K562 (cell line): ENCODE results near the gene UNC13C. TPM values are rescaled to one million over a fixed set of nuclear protein-coding genes. Genes with fewer than 3 reads are reported as not detected.

Source experiments
- ATAC-seq: fragments of 200-7000 bp; cut with Tn5 transposase; 3 replicates; pipeline ENCODE4 v1.9.1; 2020; ENCODE audit warnings: moderate library complexity
- Bru-seq: library from RNA; stranded (reverse); fragments of 400-500 nt; gene quantifications from one replicate; lab custom pipeline; 2021; lab: Mats Ljungman, UMichigan
- BruChase-seq, 2 experiments: library from RNA; stranded (reverse); fragments of 400-500 nt; gene quantifications; one replicate each; lab custom pipeline; 2021; lab: Mats Ljungman, UMichigan
- BruUV-seq: library from RNA; stranded (reverse); fragments of 400-500 nt; replicated peaks from 2 replicates; lab custom pipeline; 2021; lab: Mats Ljungman, UMichigan
- CTCF ChIA-PET: fragments of 300-600 bp; formaldehyde crosslinking; extraction: SDS; loops from one replicate; lab custom pipeline; 2021; ENCODE audit warnings: low intra/inter-chr PET ratio; lab: Yijun Ruan, JAX
- POLR2A ChIA-PET: fragments of 300-600, 350-650 bp; sonication (Branson Sonifier 250); formaldehyde crosslinking; extraction: SDS; loops from one replicate; lab custom pipeline; 2021; ENCODE audit warnings: antibody characterized with exemption, inconsistent platforms; lab: Yijun Ruan, JAX
- DNase-seq, 4 experiments: peaks; one replicate each; pipeline versions ENCODE4 v3.0.0 to v3.0.0-alpha.2; 2011 to 2018; ENCODE audit warnings: low spot score in 3 of 4, mixed read lengths in 3 of 4; ENCODE audit errors: extremely low read depth in 1 of 4
- FAIRE-seq: peaks from 2 replicates; lab custom pipeline; 2011; peaks lifted over from hg19 to GRCh38; lab: Jason Lieb, UNC
- H2AFZ ChIP-seq: 2 replicates; pipeline ENCODE4 v1.6.0; 2011; ENCODE audit warnings: low read depth, low read length, control low read depth, inconsistent platforms
- H3K27ac ChIP-seq: fragments of 200-600 bp; 3 replicates; pipeline ENCODE4 v1.8.0; 2011; ENCODE audit warnings: low read depth, mild to moderate bottlenecking, control low read depth, inconsistent platforms, low read length, moderate library complexity, mixed read lengths; ENCODE audit errors: extremely low read depth
- H3K27me3 ChIP-seq, 2 experiments: fragments of 300-600 bp in 1 of 2; 2 replicates in 1 of 2; 3 replicates in 1 of 2; pipeline versions ENCODE4 v1.6.0 to v1.8.0; 2011; ENCODE audit warnings: inconsistent platforms in 2 of 2, low read length in 2 of 2, mild to moderate bottlenecking in 1 of 2, mixed read lengths in 1 of 2, moderate library complexity in 1 of 2; ENCODE audit not compliant: control insufficient read depth in 2 of 2, insufficient read depth in 2 of 2
- H3K36me3 ChIP-seq: fragments of 300-600 bp; 3 replicates; pipeline ENCODE4 v1.8.0; 2011; ENCODE audit warnings: mild to moderate bottlenecking, low read length, inconsistent platforms; ENCODE audit not compliant: control insufficient read depth, insufficient read depth
- H3K4me1 ChIP-seq, 2 experiments: fragments of 200-600 bp in 1 of 2; replicated peaks in 1 of 2; 2 replicates in 1 of 2; 3 replicates in 1 of 2; pipeline versions ENCODE4 v1.5.1 to v1.8.0; 2011; ENCODE audit warnings: inconsistent platforms in 2 of 2, low read length in 2 of 2, mild to moderate bottlenecking in 1 of 2, mixed read lengths in 1 of 2, moderate library complexity in 1 of 2; ENCODE audit not compliant: control insufficient read depth in 2 of 2, insufficient read depth in 2 of 2
- H3K4me2 ChIP-seq: 2 replicates; pipeline ENCODE4 v1.6.1; 2011; ENCODE audit warnings: low read length, control low read depth, inconsistent platforms, mixed read lengths; ENCODE audit not compliant: insufficient read depth
- H3K4me3 ChIP-seq: fragments of 200-600 bp; sonication (generic), shearing (Covaris generic); 2 replicates; pipeline ENCODE4 v1.5.1; 2016; ENCODE audit warnings: control low read depth, inconsistent platforms
- H3K79me2 ChIP-seq: fragments of 200-600 bp; 3 replicates; pipeline ENCODE4 v1.8.0; 2011; ENCODE audit warnings: low read length, inconsistent platforms; ENCODE audit not compliant: control insufficient read depth, insufficient read depth
- H3K9ac ChIP-seq, 2 experiments: 2 replicates each; pipeline versions ENCODE4 v1.6.0 to v1.6.1; 2011; ENCODE audit warnings: low read depth in 2 of 2, low read length in 2 of 2, control low read depth in 1 of 2, inconsistent platforms in 1 of 2, mild to moderate bottlenecking in 1 of 2, mixed read lengths in 1 of 2; ENCODE audit not compliant: insufficient read depth in 1 of 2
- H3K9me1 ChIP-seq: one replicate; pipeline ENCODE4 v1.6.0; 2011; ENCODE audit warnings: inconsistent platforms, mild to moderate bottlenecking, low read length, moderate library complexity; ENCODE audit not compliant: control insufficient read depth, insufficient read depth
- H3K9me3 ChIP-seq: replicated peaks from 2 replicates; pipeline ENCODE4 v1.5.1; 2011; ENCODE audit warnings: low read depth, low read length, inconsistent platforms; ENCODE audit not compliant: control insufficient read depth, insufficient read depth
- H4K20me1 ChIP-seq: replicated peaks from 2 replicates; pipeline ENCODE4 v1.6.1; 2011; ENCODE audit warnings: low read length, inconsistent platforms, mixed read lengths; ENCODE audit not compliant: control insufficient read depth, insufficient read depth
- ARID2 ChIP-seq: fragments of 450-650 bp; IDR thresholded peaks from 2 replicates; pipeline ENCODE4 v1.6.1; 2017; ENCODE audit warnings: antibody characterized with exemption, mild to moderate bottlenecking
- BRCA1 ChIP-seq, 2 experiments: fragments of 450-650 bp in 1 of 2; sonication (generic) in 1 of 2; formaldehyde crosslinking in 1 of 2; IDR thresholded peaks; 2 replicates each; pipeline versions ENCODE4 v1.5.0 to v1.6.1; 2017 to 2020; ENCODE audit warnings: mild to moderate bottlenecking in 1 of 2, missing genetic modification reagents in 1 of 2
- CBFA2T3 ChIP-seq: fragments of 450-650 bp; IDR thresholded peaks from 2 replicates; pipeline ENCODE4 v1.6.1; 2017
- FOS ChIP-seq: IDR thresholded peaks from 3 replicates; pipeline ENCODE4 v1.6.1; 2011; ENCODE audit not compliant: insufficient read length; ENCODE audit errors: extremely low read depth
- HMGN3 ChIP-seq: IDR thresholded peaks from 2 replicates; pipeline ENCODE4 v1.6.1; 2011; ENCODE audit warnings: borderline replicate concordance, low read depth, mild to moderate bottlenecking, mixed read lengths, low read length; ENCODE audit not compliant: insufficient read length; ENCODE audit errors: extremely low read depth
- MAFK ChIP-seq: IDR thresholded peaks from 2 replicates; pipeline ENCODE4 v1.6.1; 2011; ENCODE audit warnings: low read length, improper control_type of control experiment
- NCOA1 ChIP-seq: fragments of 450-650 bp; IDR thresholded peaks from 2 replicates; pipeline ENCODE4 v1.6.1; 2016; ENCODE audit warnings: low read depth
- SREBF1 ChIP-seq: fragments of 150-350 bp; IDR thresholded peaks from 2 replicates; pipeline ENCODE4 v1.6.1; 2014; ENCODE audit warnings: antibody characterized with exemption, low read depth, low read length, borderline replicate concordance
- TEAD4 ChIP-seq, 2 experiments: sonication (generic) in 1 of 2; formaldehyde crosslinking in 1 of 2; IDR thresholded peaks; 2 replicates each; pipeline versions ENCODE4 v1.6.1 to v1.8.0; 2012 to 2022; ENCODE audit warnings: borderline replicate concordance in 1 of 2, inconsistent platforms in 1 of 2, low read length in 1 of 2, mild to moderate bottlenecking in 1 of 2, missing genetic modification reagents in 1 of 2
- ZBTB1 ChIP-seq: sonication (generic); formaldehyde crosslinking; IDR thresholded peaks from 2 replicates; pipeline ENCODE4 v1.8.1; 2023; ENCODE audit warnings: missing genetic modification reagents, low read depth, mild to moderate bottlenecking, borderline replicate concordance
- ZNF124 ChIP-seq: sonication (generic); formaldehyde crosslinking; IDR thresholded peaks from 2 replicates; pipeline ENCODE4 v1.8.1; 2022; ENCODE audit warnings: missing genetic modification reagents
- ZNF24 ChIP-seq: fragments of 450-650 bp; IDR thresholded peaks from 2 replicates; pipeline ENCODE4 v1.6.1; 2016
- ZNF347 ChIP-seq: fragments of 450-650 bp; formaldehyde crosslinking; IDR thresholded peaks from 2 replicates; pipeline ENCODE4 v1.4.0; 2020; ENCODE audit warnings: low read depth, mild to moderate bottlenecking, moderate library complexity
- ZNF551 ChIP-seq: fragments of 250-450 bp; sonication (Bioruptor Pico); IDR thresholded peaks from 2 replicates; pipeline ENCODE4 v1.5.0; 2021; ENCODE audit warnings: mild to moderate bottlenecking, moderate library complexity
- WGBS: fragments of 100-300 bp; shearing (Covaris generic); methylation state at CpG from one replicate; pipeline ENCODE4 v1.1.6; 2016; ENCODE audit warnings: low coverage, mixed read lengths; ENCODE audit not compliant: insufficient coverage; ENCODE audit errors: missing lambda C conversion rate; 5-methylcytosine and 5-hydroxymethylcytosine counted together
- in situ Hi-C: fragments of 300-500 bp; cut with MboI; formaldehyde crosslinking; loops from 4 replicates; pipeline ENCODE4 v1.15.0; 2018; ENCODE audit warnings: inconsistent platforms, mixed read lengths
- intact Hi-C: fragments of 100-400 bp; cut with micrococcal nuclease; formaldehyde crosslinking; loops from 2 replicates; pipeline ENCODE4 v1.14.2; 2022
- long read RNA-seq, 3 experiments: library from polyadenylated mRNA in 2 of 3; library from RNA in 1 of 3; unstranded in 2 of 3; stranded (forward) in 1 of 3; transcript quantifications; one replicate each; pipeline ENCODE4 v2.0.0, GENCODE V29; 2019 to 2022
- polyA minus RNA-seq, 3 experiments: library from RNA; depleted of rRNA, polyadenylated mRNA; stranded (reverse); fragments of >200 nt; gene quantifications; 2 replicates each; pipeline ENCODE4 v1.2.3, GENCODE V29; 2011
- polyA plus RNA-seq, 8 experiments: library from polyadenylated mRNA; depleted of rRNA in 4 of 8; stranded (reverse) in 5 of 8; unstranded in 3 of 8; fragments of >200 nt; fragmentation: Nextera tagmentation in 2 of 8; fragmentation: Illumina TruSeq in 1 of 8; extraction: Ambion mirVana in 2 of 8; extraction: Trizol in 1 of 8; gene quantifications; 2 replicates each; pipeline versions ENCODE4 v1.2.1 to v1.2.3, GENCODE V29; 2011 to 2014; ENCODE audit warnings: inconsistent platforms in 1 of 8, missing spikeins in 1 of 8
- total RNA-seq, 7 experiments: library from RNA; depleted of rRNA in 6 of 7; stranded (reverse); fragments of >200 nt in 6 of 7; fragmentation: Illumina TruSeq in 2 of 7; extraction: Trizol in 2 of 7; gene quantifications; 2 replicates each; pipeline versions ENCODE4 v1.2.1 to v1.2.3, GENCODE V29; 2011 to 2021; ENCODE audit warnings: low replicate concordance in 1 of 7
- TF ChIP-seq, protein P1 (sequence below): fragments of 250-450 bp; sonication (Bioruptor Pico); IDR thresholded peaks from 2 replicates; pipeline ENCODE4 v1.8.0; 2022; ENCODE audit warnings: inconsistent platforms
- TF ChIP-seq, protein P2 (sequence below): fragments of 200-800 bp; sonication (Bioruptor generic); IDR thresholded peaks from 2 replicates; pipeline ENCODE4 v1.6.1; 2017; ENCODE audit warnings: missing genetic modification characterization, missing compliant biosample characterization

The UNC13C gene
- not detected in 2 replicates for total RNA-seq (2011; cell fraction: chromatin; rRNA removed; ENCODE audit: low replicate concordance)
- not detected in 2 replicates for total RNA-seq (2011; cell fraction: nucleolus; rRNA removed)
- total RNA-seq (2011; cell fraction: nucleoplasm; rRNA removed): not detected in 2 replicates
- total RNA-seq (2014; rRNA removed) (not detected in 2 replicates), total RNA-seq (2014; rRNA removed; fragmentation: Illumina TruSeq; extraction: Trizol) (not detected in 2 replicates), total RNA-seq (2015; rRNA removed; fragmentation: Illumina TruSeq; extraction: Trizol) (not detected in 2 replicates), total RNA-seq (2021) (not detected in 2 replicates), polyA plus RNA-seq (2011; rRNA removed) (not detected in 2 replicates), polyA plus RNA-seq (2014; fragmentation: Illumina TruSeq; extraction: Trizol) (not detected in 2 replicates), polyA plus RNA-seq (2014; fragmentation: Nextera tagmentation; extraction: Ambion mirVana) (not detected), polyA plus RNA-seq (2014; rRNA removed) (not detected in 2 replicates), polyA minus RNA-seq (2011; rRNA and poly(A)+ RNA removed) (not detected in 2 replicates), Bru-seq, nascent RNA (not detected), BruChase-seq, experiment 1, labeled RNA remaining after a 2-hour chase (percentile 0 among the genes with signal in this experiment), BruChase-seq, experiment 2, labeled RNA remaining after a 6-hour chase (percentile 0 among the genes with signal in this experiment)
- not detected in 2 replicates for polyA plus RNA-seq (2011; cell fraction: cytosol; rRNA removed)
- polyA plus RNA-seq (2011; cell fraction: nucleus; rRNA removed): not detected in 2 replicates
- not detected in 2 replicates for polyA plus RNA-seq (2012)
- polyA minus RNA-seq (2011; cell fraction: cytosol; rRNA and poly(A)+ RNA removed): not detected in 2 replicates
- polyA minus RNA-seq (2011; cell fraction: nucleus; rRNA and poly(A)+ RNA removed): not detected in 2 replicates
- long read RNA-seq, experiment 1, partial matches to known transcripts: 0 of 1 reads
- long read RNA-seq, experiment 1, other reads (novel, unspliced or antisense): 1 of 1 reads
- long read RNA-seq, experiment 2: 0 reads
- long read RNA-seq, experiment 3: 0 reads

DNA sequence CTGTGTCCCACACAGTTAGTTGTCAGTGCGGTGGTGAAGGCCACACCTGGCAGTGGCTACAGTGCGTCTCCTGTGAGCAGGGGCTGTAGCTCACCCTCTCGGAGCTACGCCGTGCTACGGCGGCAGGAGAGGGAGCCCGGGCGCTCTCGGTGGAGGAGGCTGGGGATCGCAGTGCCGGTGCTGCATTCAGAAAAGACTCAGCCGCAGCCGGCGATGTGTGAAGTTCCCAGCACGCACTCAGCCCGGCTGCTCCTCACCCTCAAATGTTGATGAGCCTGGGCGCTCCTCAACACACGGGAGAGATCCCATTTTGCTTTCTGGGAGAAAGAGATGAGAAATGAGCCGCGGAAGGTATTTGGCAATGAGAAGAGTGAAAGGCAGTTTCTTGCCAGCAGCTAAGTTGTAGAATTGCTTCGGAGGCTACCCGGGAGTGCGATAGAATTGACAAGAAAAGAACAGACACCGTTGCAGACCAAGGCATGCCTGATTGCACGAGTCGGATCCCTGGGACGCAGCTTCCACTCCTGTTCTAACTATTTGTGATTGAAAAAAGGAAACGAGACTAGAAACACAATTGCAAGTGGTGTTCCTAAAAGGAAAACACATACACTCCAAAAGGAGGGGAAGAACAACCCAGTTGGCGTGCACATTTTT lies at the start of gene UNC13C:
TSS of gene UNC13C (plus strand) at position 189 of the 654 bp plus-strand sequence. CDS start 34,463 bp downstream, outside the sequence.
- in situ Hi-C loops: no loop called here
- Histone ChIP-seq H3K36me3 (no peaks in the 10 kb centered on the region), H3K27me3 (no peaks in the 10 kb centered on the region), H3K27ac (no peak within 1 kb of the TSS), H3K4me2 (no peak within 1 kb of the TSS), H4K20me1 (no peaks in the 10 kb centered on the region), H3K9me3 (no peaks in the 10 kb centered on the region), H2AFZ (no peak within 1 kb of the TSS), H3K4me1 (no peaks in the 10 kb centered on the region), H3K79me2 (no peaks in the 10 kb centered on the region), H3K9me1 (no peaks in the 10 kb centered on the region), H3K4me3 (no peak within 1 kb of the TSS), H3K9ac (no peak within 1 kb of the TSS)
- DNase-seq (no peak), ATAC-seq (no peak), FAIRE-seq (no peak)
- BruUV-seq: no TSS peak
- CTCF ChIA-PET: no interaction called here
- under 1% methylated on average over 24 of the region's 30 CpGs for WGBS
- POLR2A ChIA-PET: no interaction called here
- intact Hi-C loops: no loop called here
- TF ChIP-seq FOS: no peak
- no peak for TF ChIP-seq CBFA2T3
- TF ChIP-seq BRCA1 (IDR thresholded peaks at IDR 0.05): no peak
- no peak for TF ChIP-seq BRCA1 (CRISPR knock-in tag; IDR thresholded peaks at IDR 0.05)
- no peak for TF ChIP-seq ZNF551
- no peak for TF ChIP-seq ZNF124 (CRISPR knock-in tag)
- TF ChIP-seq TEAD4 (IDR thresholded peaks at IDR 0.05; ENCODE audit: low read length): no peak
- TF ChIP-seq TEAD4 (CRISPR knock-in tag; IDR thresholded peaks at IDR 0.05; ENCODE audit: borderline replicate concordance): no peak
- TF ChIP-seq ZBTB1 (CRISPR knock-in tag): no peak
- TF ChIP-seq NCOA1: no peak
- no peak for TF ChIP-seq HMGN3
- TF ChIP-seq, protein P1, sequence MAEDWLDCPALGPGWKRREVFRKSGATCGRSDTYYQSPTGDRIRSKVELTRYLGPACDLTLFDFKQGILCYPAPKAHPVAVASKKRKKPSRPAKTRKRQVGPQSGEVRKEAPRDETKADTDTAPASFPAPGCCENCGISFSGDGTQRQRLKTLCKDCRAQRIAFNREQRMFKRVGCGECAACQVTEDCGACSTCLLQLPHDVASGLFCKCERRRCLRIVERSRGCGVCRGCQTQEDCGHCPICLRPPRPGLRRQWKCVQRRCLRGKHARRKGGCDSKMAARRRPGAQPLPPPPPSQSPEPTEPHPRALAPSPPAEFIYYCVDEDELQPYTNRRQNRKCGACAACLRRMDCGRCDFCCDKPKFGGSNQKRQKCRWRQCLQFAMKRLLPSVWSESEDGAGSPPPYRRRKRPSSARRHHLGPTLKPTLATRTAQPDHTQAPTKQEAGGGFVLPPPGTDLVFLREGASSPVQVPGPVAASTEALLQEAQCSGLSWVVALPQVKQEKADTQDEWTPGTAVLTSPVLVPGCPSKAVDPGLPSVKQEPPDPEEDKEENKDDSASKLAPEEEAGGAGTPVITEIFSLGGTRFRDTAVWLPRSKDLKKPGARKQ (CRISPR knock-in tag): no peak
- TF ChIP-seq ZNF347: no peak
- TF ChIP-seq, protein P2, sequence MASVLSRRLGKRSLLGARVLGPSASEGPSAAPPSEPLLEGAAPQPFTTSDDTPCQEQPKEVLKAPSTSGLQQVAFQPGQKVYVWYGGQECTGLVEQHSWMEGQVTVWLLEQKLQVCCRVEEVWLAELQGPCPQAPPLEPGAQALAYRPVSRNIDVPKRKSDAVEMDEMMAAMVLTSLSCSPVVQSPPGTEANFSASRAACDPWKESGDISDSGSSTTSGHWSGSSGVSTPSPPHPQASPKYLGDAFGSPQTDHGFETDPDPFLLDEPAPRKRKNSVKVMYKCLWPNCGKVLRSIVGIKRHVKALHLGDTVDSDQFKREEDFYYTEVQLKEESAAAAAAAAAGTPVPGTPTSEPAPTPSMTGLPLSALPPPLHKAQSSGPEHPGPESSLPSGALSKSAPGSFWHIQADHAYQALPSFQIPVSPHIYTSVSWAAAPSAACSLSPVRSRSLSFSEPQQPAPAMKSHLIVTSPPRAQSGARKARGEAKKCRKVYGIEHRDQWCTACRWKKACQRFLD (CRISPR knock-in tag): no peak
- no peak for TF ChIP-seq ZNF24
- no peak for TF ChIP-seq SREBF1
- TF ChIP-seq MAFK: no peak
- no peak for TF ChIP-seq ARID2
